GM12878 (cell line): ENCODE measurements around the gene FGF12. TPM values are rescaled to one million over a fixed set of nuclear protein-coding genes. Genes with fewer than 3 reads are reported as not detected.

Source experiments
- CEBPB ChIP-seq, 2 experiments: fragments of 150-350 bp in 1 of 2; IDR thresholded peaks; 2 replicates each; pipeline ENCODE4 v1.6.1; 2012 to 2014; ENCODE audit warnings: low read depth in 2 of 2, low read length in 2 of 2, borderline replicate concordance in 1 of 2, inconsistent platforms in 1 of 2
- CREM ChIP-seq: IDR thresholded peaks from 2 replicates; pipeline ENCODE4 v1.6.1; 2014; ENCODE audit warnings: antibody characterized with exemption, low read depth
- KDM1A ChIP-seq: fragments of 200-600 bp; sonication (generic); IDR thresholded peaks from 2 replicates; pipeline ENCODE4 v1.6.1; 2016; ENCODE audit warnings: borderline replicate concordance
- NFXL1 ChIP-seq: fragments of 450-650 bp; IDR thresholded peaks from 2 replicates; pipeline ENCODE4 v1.6.1; 2017; ENCODE audit warnings: antibody characterized with exemption, mild to moderate bottlenecking, borderline replicate concordance
- PAX5 ChIP-seq: IDR thresholded peaks from 2 replicates; pipeline ENCODE4 v1.6.1; 2011; ENCODE audit warnings: low read depth, low read length, borderline replicate concordance
- SMARCA5 ChIP-seq: fragments of 450-650 bp; IDR thresholded peaks from 2 replicates; pipeline ENCODE4 v1.6.1; 2017; ENCODE audit warnings: mild to moderate bottlenecking
- ZSCAN29 ChIP-seq: fragments of 450-650 bp; IDR thresholded peaks from 2 replicates; pipeline ENCODE4 v1.6.1; 2017; ENCODE audit warnings: mild to moderate bottlenecking, moderate library complexity
- polyA plus RNA-seq, 11 experiments: library from polyadenylated mRNA; depleted of rRNA in 4 of 11; unstranded in 6 of 11; stranded (reverse) in 5 of 11; fragments of >200 nt; fragmentation: Nextera tagmentation in 4 of 11; fragmentation: Illumina TruSeq in 1 of 11; extraction: Ambion mirVana in 4 of 11; extraction: Trizol in 1 of 11; gene quantifications; 1 replicate in 1 of 11; 2 replicates in 10 of 11; pipeline versions ENCODE4 v1.2.1 to v1.2.3, GENCODE V29; 2011 to 2016; ENCODE audit warnings: inconsistent platforms in 2 of 11, missing spikeins in 2 of 11, low read depth in 1 of 11
- total RNA-seq, 4 experiments: library from RNA; depleted of rRNA in 3 of 4; stranded (reverse); fragments of >200 nt in 3 of 4; fragmentation: Illumina TruSeq in 1 of 4; extraction: Trizol in 1 of 4; gene quantifications; 2 replicates each; pipeline versions ENCODE4 v1.2.1 to v1.2.3, GENCODE V29; 2013 to 2021
- TF ChIP-seq, protein P1 (sequence below): fragments of 450-650 bp; IDR thresholded peaks from 2 replicates; pipeline ENCODE4 v1.6.1; 2014; ENCODE audit warnings: mild to moderate bottlenecking
- TF ChIP-seq, protein P2 (sequence below): fragments of 450-650 bp; IDR thresholded peaks from 2 replicates; pipeline ENCODE4 v1.6.1; 2016; ENCODE audit warnings: mild to moderate bottlenecking
- TF ChIP-seq, protein P3 (sequence below): fragments of 450-650 bp; IDR thresholded peaks from 2 replicates; pipeline ENCODE4 v1.6.1; 2017; ENCODE audit warnings: borderline replicate concordance
- TF ChIP-seq, protein P4 (sequence below): IDR thresholded peaks from 2 replicates; pipeline ENCODE4 v1.6.1; 2011; ENCODE audit warnings: borderline replicate concordance, low read depth, mild to moderate bottlenecking, moderate library complexity, low read length; ENCODE audit not compliant: insufficient read depth, poor library complexity, severe bottlenecking
- TF ChIP-seq, protein P5 (sequence below): IDR thresholded peaks from 2 replicates; pipeline ENCODE4 v1.6.1; 2011; ENCODE audit warnings: mild to moderate bottlenecking, low read depth, low read length, moderate library complexity; ENCODE audit not compliant: insufficient replicate concordance

FGF12 gene
- total and polyA plus RNA-seq, 10 of the 15 experiments (the other 5 are each of a cell fraction or from before 2014, with no cell fraction given): 0.03 to 0.43 (median 0.13) TPM; not detected in 7

DNA sequence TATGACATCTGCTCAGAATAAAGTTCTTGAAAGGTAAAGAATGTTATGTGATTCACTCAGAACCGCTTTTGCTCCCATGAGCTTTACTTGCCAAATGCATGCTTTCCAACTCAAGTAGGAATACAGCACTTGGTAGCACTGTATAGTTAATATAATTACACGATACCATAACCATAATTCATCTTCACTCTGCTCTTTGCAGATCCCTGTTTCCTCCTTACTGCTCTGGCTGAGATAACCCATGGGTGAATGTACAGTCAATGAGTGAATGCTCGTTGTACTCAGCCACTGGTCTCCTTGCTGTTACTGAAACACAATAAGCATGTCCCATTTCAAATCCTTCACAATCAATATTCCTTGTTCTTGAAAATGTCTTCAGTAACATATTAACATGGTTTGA, 550.0 kb downstream of the FGF12 start (continued):
- TF ChIP-seq, protein P1, sequence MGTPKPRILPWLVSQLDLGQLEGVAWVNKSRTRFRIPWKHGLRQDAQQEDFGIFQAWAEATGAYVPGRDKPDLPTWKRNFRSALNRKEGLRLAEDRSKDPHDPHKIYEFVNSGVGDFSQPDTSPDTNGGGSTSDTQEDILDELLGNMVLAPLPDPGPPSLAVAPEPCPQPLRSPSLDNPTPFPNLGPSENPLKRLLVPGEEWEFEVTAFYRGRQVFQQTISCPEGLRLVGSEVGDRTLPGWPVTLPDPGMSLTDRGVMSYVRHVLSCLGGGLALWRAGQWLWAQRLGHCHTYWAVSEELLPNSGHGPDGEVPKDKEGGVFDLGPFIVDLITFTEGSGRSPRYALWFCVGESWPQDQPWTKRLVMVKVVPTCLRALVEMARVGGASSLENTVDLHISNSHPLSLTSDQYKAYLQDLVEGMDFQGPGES: no peak
- TF ChIP-seq SMARCA5 (no peak), NFXL1 (no peak), KDM1A (no peak), ZSCAN29 (no peak), CEBPB (IDR thresholded peaks at IDR 0.05; ENCODE audit: borderline replicate concordance in 1 of 2, low read depth in 2 of 2, low read length in 2 of 2) (no peak), PAX5 (no peak), CREM (no peak)
- TF ChIP-seq, protein P2, sequence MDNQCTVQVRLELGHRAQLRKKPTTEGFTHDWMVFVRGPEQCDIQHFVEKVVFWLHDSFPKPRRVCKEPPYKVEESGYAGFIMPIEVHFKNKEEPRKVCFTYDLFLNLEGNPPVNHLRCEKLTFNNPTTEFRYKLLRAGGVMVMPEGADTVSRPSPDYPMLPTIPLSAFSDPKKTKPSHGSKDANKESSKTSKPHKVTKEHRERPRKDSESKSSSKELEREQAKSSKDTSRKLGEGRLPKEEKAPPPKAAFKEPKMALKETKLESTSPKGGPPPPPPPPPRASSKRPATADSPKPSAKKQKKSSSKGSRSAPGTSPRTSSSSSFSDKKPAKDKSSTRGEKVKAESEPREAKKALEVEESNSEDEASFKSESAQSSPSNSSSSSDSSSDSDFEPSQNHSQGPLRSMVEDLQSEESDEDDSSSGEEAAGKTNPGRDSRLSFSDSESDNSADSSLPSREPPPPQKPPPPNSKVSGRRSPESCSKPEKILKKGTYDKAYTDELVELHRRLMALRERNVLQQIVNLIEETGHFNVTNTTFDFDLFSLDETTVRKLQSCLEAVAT: no peak
- TF ChIP-seq, protein P3, sequence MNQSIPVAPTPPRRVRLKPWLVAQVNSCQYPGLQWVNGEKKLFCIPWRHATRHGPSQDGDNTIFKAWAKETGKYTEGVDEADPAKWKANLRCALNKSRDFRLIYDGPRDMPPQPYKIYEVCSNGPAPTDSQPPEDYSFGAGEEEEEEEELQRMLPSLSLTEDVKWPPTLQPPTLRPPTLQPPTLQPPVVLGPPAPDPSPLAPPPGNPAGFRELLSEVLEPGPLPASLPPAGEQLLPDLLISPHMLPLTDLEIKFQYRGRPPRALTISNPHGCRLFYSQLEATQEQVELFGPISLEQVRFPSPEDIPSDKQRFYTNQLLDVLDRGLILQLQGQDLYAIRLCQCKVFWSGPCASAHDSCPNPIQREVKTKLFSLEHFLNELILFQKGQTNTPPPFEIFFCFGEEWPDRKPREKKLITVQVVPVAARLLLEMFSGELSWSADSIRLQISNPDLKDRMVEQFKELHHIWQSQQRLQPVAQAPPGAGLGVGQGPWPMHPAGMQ: no peak
- TF ChIP-seq, protein P4, sequence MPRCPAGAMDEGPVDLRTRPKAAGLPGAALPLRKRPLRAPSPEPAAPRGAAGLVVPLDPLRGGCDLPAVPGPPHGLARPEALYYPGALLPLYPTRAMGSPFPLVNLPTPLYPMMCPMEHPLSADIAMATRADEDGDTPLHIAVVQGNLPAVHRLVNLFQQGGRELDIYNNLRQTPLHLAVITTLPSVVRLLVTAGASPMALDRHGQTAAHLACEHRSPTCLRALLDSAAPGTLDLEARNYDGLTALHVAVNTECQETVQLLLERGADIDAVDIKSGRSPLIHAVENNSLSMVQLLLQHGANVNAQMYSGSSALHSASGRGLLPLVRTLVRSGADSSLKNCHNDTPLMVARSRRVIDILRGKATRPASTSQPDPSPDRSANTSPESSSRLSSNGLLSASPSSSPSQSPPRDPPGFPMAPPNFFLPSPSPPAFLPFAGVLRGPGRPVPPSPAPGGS: no peak
- TF ChIP-seq, protein P5, sequence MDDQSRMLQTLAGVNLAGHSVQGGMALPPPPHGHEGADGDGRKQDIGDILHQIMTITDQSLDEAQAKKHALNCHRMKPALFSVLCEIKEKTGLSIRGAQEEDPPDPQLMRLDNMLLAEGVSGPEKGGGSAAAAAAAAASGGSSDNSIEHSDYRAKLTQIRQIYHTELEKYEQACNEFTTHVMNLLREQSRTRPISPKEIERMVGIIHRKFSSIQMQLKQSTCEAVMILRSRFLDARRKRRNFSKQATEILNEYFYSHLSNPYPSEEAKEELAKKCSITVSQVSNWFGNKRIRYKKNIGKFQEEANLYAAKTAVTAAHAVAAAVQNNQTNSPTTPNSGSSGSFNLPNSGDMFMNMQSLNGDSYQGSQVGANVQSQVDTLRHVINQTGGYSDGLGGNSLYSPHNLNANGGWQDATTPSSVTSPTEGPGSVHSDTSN: no peak
